HG03097 (cell line): Measurements from ENCODE around the gene CCDC188.
"Not testable (repeated sequence)": the region's sequence is repeated elsewhere in the genome, so short reads cannot be mapped to it uniquely, and the experiment has no call there.

Experiments
- ATAC-seq: cut with Tn5 transposase; IDR thresholded peaks from one replicate; pipeline ENCODE4 v1.9.1; 2021; ENCODE audit not compliant: unreplicated experiment, low FRiP score

Gene CCDC188

GRCh38 chr22:20172141-20172613, 21.3 kb upstream of the CCDC188 start:
- ATAC-seq = no peak

GRCh38 chr22:20171288-20172140, 20.7 kb upstream of the CCDC188 start:
- ATAC-seq = no peak

GRCh38 chr22:20170170-20170569, 19.3 kb upstream of the CCDC188 start:
- ATAC-seq = no peak

- no peak for ATAC-seq
Measured at GRCh38 chr22:20169253-20169822, 18.5 kb upstream of the CCDC188 start.

GRCh38 chr22:20167643-20168322, 16.9 kb upstream of the CCDC188 start:
- ATAC-seq = no peak

GRCh38 chr22:20166703-20167102, 15.8 kb upstream of the CCDC188 start:
- ATAC-seq = no peak

GRCh38 chr22:20165913-20166312, 15.1 kb upstream of the CCDC188 start:
- no peak for ATAC-seq

- no peak for ATAC-seq
Measured at GRCh38 chr22:20165421-20165820, 14.6 kb upstream of the CCDC188 start.

GRCh38 chr22:20164863-20165262, 14.0 kb upstream of the CCDC188 start:
- no peak for ATAC-seq

GRCh38 chr22:20160041-20160440, 9.2 kb upstream of the CCDC188 start:
- ATAC-seq = no peak

- not testable (repeated sequence) for ATAC-seq
Measured at GRCh38 chr22:20159531-20159930, 8.7 kb upstream of the CCDC188 start.

- ATAC-seq = no peak
Measured at GRCh38 chr22:20159076-20159475, 8.2 kb upstream of the CCDC188 start.

- ATAC-seq = no peak
Measured at GRCh38 chr22:20158391-20159036, 7.7 kb upstream of the CCDC188 start.

- ATAC-seq = no peak
Measured at GRCh38 chr22:20157430-20158183, 6.8 kb upstream of the CCDC188 start.

GRCh38 chr22:20156611-20157429, 6.0 kb upstream of the CCDC188 start:
- ATAC-seq = no peak

GRCh38 chr22:20156042-20156389, 5.2 kb upstream of the CCDC188 start:
- no peak for ATAC-seq

- no peak for ATAC-seq
Measured at GRCh38 chr22:20155330-20156041, 4.6 kb upstream of the CCDC188 start.

- ATAC-seq = no peak
Measured at GRCh38 chr22:20154602-20155187, 3.8 kb upstream of the CCDC188 start.

- no peak for ATAC-seq
Measured at GRCh38 chr22:20153945-20154344, 3.1 kb upstream of the CCDC188 start.
